NB4 (cell line): ENCODE results near the gene IQSEC3.

Source experiments
- DNase-seq: peaks from one replicate; pipeline ENCODE4 v3.0.0; 2010; ENCODE audit warnings: low read depth
- H3K4me3 ChIP-seq: one replicate; pipeline ENCODE4 v1.5.1; 2011; ENCODE audit warnings: mild to moderate bottlenecking, low read depth, low read length, moderate library complexity
- CTCF ChIP-seq: IDR thresholded peaks from one replicate; pipeline ENCODE4 v1.5.1; 2012; ENCODE audit warnings: low read depth, low read length
- MYC ChIP-seq: IDR thresholded peaks from 2 replicates; pipeline ENCODE4 v1.6.1; 2011; ENCODE audit warnings: low read depth, low read length
- POLR2A ChIP-seq: IDR thresholded peaks from 2 replicates; pipeline ENCODE4 v1.6.1; 2011; ENCODE audit warnings: mild to moderate bottlenecking; ENCODE audit not compliant: insufficient read length; ENCODE audit errors: extremely low read depth
- TF ChIP-seq, protein P1 (sequence below): IDR thresholded peaks from 2 replicates; pipeline ENCODE4 v1.6.1; 2011; ENCODE audit warnings: low read depth, low read length

The IQSEC3 gene

DNA sequence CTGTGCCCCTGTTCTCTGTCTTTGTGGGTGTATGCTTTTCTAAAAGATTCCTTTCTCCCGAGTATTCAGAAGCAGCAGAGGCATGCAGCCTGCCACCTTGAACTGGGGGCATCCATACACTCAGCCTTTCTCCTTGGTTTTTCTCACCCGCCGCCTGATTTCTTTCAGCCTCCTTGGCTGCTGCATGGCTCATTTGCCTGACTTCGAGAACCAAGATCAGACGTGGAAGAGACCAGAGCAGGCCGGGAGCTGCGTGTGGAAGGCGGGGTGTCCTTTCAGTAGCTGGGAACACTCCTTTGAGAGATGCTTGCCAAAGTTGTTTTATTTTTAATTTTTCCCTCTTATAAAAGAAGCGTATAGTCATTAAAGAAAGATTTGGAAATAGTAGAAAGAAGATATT is 94.3 kb downstream of the IQSEC3 start:
- no peak for DNase-seq
- no peak overlapping the region for H3K4me3 ChIP-seq
- no peak for TF ChIP-seq POLR2A
- TF ChIP-seq CTCF, result no peak
- no peak for TF ChIP-seq MYC
- TF ChIP-seq, protein P1, sequence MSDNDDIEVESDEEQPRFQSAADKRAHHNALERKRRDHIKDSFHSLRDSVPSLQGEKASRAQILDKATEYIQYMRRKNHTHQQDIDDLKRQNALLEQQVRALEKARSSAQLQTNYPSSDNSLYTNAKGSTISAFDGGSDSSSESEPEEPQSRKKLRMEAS, result no peak

DNA sequence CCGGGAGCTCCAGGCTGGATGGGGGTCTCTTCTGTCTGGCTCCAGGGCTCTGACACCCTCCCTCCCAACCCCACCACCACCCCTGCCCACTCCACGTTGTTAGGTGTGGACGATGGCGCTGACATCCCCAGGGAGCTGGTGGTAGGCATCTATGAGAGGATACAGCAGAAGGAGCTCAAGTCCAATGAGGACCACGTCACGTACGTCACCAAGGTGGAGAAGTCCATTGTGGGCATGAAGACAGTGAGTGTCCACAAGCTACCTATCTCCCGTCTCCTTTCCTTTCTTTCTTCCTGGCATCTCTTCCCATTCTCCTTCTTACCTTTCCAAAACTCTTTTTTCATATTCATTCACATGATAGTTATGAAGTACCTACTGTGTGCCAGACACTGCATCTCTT is 95.3 kb downstream of the IQSEC3 start:
- H3K4me3 ChIP-seq, result no peak overlapping the region
- DNase-seq, result no peak
- TF ChIP-seq MYC, result no peak
- TF ChIP-seq, protein P1, result no peak
- no peak for TF ChIP-seq CTCF
- TF ChIP-seq POLR2A, result no peak

DNA sequence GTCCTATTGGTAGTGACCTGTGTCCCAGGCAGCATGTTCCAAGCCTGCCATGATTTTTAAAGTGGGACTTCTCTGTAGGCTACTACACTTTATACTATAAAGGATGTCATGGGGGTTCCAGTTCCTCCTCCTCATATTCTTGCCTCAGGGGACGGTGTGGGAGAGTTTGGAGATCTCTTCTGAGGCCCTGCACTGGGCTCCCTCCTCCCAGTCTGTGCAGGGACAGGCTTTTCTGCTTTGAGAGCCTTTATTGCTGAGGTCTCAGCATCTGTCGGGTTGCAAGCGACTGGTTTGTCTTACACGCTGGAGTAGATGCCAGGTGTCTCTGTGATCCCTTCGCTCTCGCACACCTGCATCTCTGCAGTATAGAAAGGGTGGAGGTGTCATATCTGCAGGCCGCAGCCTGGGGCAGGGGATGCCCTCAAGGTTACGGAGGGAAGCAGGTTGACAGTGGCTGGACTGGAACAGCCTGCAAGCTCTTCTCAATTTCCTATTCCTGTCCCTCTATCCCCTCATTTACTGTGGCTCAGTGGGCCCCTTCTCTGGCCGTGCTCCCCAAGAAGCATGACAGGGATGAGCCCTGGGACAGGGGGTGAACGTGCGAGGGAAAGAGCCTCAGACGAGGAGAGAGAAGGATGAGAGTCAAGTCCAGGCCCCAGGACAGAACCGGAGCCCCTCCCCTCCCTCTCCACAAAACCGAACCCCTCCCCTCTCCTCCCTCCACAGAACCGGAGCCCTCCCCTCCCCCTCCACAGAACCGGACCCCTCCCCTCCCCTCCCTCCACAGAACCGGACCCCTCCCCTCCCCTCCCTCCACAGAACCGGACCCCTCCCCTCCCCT is 96.1 kb downstream of the IQSEC3 start:
- no peak overlapping the region for H3K4me3 ChIP-seq
- DNase-seq, result peak; percentile 57
- TF ChIP-seq MYC (no peak), CTCF (no peak), POLR2A (no peak)

DNA sequence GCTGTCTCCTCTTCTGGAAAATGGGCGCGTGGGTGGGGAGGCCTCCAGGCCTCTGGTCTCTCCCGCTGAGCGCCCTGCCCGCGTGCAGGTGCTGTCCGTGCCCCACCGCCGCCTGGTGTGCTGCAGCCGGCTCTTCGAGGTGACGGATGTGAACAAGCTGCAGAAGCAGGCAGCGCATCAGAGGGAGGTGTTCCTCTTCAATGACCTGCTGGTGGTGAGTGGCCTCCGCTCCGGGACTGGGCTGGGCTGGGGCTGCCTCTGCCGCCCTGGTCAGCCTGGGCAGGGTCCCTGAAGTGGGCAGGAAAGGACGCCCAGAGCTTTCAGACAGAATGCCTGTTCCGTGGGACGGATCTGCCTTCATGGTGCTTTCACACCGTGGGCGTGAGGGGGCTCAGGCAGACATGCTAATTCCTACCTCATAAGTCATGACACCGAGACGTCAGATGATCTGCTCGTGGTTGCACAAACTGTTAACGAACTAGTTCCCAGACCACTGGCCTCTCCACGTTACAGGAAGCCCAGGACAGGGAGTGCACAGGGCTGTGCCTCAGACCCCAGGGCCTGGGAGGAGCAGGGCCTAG is 96.9 kb downstream of the IQSEC3 start:
- TF ChIP-seq, protein P1, result 0 out of 2 replicates have a peak, but pooled peaks have one; percentile 5
- TF ChIP-seq MYC (no peak), POLR2A (no peak)
- peak; percentile 34 for DNase-seq
- H3K4me3 ChIP-seq, result no peak overlapping the region

DNA sequence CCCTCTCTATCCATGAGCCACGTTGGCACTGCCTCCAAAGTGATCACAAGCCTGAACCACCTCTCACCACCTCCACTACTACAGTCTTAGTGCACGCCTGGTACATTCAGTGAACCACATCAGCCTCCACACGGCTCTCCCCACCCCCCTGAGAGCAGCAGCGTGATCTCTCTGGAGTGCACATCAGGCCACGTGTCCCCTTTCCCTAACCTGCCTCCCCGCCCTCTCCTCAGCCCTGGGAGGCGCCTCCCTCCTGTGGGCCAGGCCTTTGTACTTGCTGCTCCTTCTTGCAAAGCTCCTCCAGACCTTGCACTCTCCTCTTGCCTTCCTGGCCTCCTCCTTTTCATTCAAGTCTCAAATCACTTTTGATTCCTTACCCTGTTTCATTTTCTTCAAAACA is 97.6 kb downstream of the IQSEC3 start:
- DNase-seq, result no peak
- no peak overlapping the region for H3K4me3 ChIP-seq
- TF ChIP-seq MYC (no peak), CTCF (no peak), POLR2A (no peak)
- TF ChIP-seq, protein P1, result no peak

GRCh38 chr12:165862-166368 is 99.3 kb downstream of the IQSEC3 start:
- TF ChIP-seq, protein P1, result no peak
- TF ChIP-seq POLR2A (no peak), CTCF (no peak), MYC (no peak)
- no peak overlapping the region for H3K4me3 ChIP-seq

More at GRCh38 chr12:165862-166368, 99.3 kb downstream of the IQSEC3 start:
- DNase-seq, result no peak
